ENCODE measurements around the gene S1PR5. TPM values are rescaled to one million over a fixed set of nuclear protein-coding genes. Genes with fewer than 3 reads are reported as not detected.

Gene S1PR5
- polyA plus RNA-seq, result 0.32 TPM in 1 of 2 replicates, not detected in the other

GRCh38 chr19:10517361-10517759 is at the start of gene S1PR5:
Gene S1PR5 (minus strand): TSS chr19:10517447. CDS start chr19:10515011, 2,436 bp downstream.

DNA sequence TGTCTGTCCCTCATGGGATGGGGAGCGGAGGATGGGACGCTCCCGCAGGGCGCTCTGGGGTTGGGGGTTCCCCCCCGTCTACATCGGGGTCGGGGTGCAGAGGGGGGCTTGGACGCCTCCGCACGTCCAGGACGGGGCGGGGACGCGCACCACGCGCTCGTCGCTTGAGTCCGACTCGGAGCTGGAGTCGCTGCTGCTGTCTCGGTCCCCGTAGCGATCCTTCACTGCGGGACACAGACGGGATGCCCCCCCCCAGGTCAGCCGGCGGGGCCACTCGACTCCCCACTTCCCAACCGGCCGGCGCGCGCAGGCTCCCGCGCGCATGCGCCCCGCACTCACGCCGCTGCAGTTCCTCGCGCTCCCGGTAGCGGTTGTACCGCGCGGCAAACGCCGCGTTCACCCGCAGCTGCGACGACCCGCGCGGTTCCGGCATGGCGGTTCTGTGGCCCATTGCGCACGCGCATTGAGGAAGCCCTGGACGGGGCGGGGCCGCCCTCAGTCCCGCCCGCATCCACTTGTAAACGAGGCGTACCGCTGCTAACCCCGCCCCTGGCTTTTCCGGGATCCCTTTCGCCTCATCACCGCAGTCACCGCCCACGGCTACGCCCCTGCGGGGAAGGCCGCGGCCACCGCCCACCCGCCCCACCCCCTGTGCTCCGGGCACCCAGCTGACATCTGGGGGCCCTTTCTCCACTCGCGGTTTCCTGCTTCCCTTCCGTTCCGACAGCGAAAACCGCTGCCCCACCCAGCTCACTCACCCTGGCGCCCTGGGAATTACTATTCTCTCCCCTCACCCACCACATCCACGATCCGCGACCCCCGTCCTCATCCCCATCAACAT is 48.5 kb upstream of the S1PR5 start, which contains the start of gene KRI1:
Gene KRI1 (minus strand): TSS at position 444 of the 841 bp plus-strand sequence. CDS start 11 bp downstream, at position 433.

DNA sequence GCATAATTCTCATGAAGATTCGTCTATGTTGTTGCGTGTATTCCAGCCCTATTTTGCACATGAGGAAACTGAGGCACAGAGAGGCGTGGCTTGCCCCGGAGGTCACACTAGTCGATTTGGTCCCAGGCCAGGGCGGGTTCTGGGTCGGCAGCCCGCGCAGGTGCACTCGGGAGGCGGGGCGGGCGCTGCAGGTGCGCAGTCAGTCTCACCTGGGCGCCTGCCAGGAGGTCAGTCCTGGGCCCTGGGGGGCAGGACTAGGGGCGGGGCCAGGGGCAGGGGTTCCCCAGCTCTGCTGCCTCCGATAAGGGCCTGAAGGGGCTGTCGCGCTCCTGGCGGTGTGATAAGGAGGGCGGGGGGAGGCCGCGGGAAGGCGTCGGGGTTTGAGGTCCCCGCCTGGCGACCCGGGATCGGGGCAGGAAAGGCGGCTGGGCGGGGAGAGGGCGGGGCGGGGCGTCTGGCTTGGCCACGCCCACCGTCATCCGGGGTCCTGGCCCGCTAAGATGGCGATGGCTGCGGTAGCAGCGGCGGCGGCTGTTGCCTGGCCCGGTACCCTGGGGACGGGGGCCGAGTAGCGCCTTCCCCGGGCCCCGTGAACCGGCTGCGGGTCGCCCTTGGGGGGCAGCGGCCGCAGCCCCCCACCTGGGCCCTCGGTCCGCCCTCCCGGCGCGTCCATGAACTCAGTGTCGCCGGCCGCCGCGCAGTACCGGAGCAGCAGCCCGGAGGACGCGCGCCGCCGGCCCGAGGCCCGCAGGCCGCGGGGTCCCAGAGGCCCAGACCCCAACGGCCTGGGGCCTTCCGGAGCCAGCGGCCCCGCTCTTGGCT is 26.4 kb upstream of the S1PR5 start, which contains the start of gene ATG4D:
Gene ATG4D (plus strand): TSS at position 485 of the 822 bp plus-strand sequence. CDS start 187 bp downstream, at position 672.

GRCh38 chr19:10503002-10503789 is 14.1 kb downstream of the S1PR5 start, which contains the start of gene KEAP1:
Gene KEAP1 (minus strand): TSS chr19:10503356. CDS start chr19:10500033, 3,323 bp downstream.

Other genes starting within 250 kb of the S1PR5 start
- not detected in 2 replicates for gene ICAM1, start 246.3 kb downstream of the S1PR5 start, polyA plus RNA-seq
- not detected in 2 replicates for gene ICAM4, start 230.5 kb downstream of the S1PR5 start, polyA plus RNA-seq
- gene ICAM5, start 227.5 kb downstream of the S1PR5 start, polyA plus RNA-seq, result 0.24 TPM in 1 of 2 replicates, not detected in the other
- not detected in 2 replicates for gene ZGLP1, start 207.6 kb downstream of the S1PR5 start, polyA plus RNA-seq
- 12.7 and 29.5 TPM in 2 replicates for gene FDX2, start 201.4 kb downstream of the S1PR5 start, polyA plus RNA-seq
- 0.13 TPM in 2 replicates for gene RAVER1, start 183.9 kb downstream of the S1PR5 start, polyA plus RNA-seq
- 2.8 TPM in 1 of 2 replicates, not detected in the other for gene ICAM3, start 177.8 kb downstream of the S1PR5 start, polyA plus RNA-seq
- 8.2 and 13.2 TPM in 2 replicates for gene TYK2, start 136.9 kb downstream of the S1PR5 start, polyA plus RNA-seq
- 16.1 and 22.6 TPM in 2 replicates for gene CDC37, start 113.9 kb downstream of the S1PR5 start, polyA plus RNA-seq
- gene PDE4A, start 96.9 kb downstream of the S1PR5 start, polyA plus RNA-seq, result 0.63 and 2.5 TPM in 2 replicates
- gene KEAP1, start 14.1 kb downstream of the S1PR5 start, polyA plus RNA-seq, result 11.3 and 23.4 TPM in 2 replicates
- 5.6 TPM in 1 of 2 replicates, not detected in the other for gene ATG4D, start 26.5 kb upstream of the S1PR5 start, polyA plus RNA-seq
- gene KRI1, start 48.6 kb upstream of the S1PR5 start, polyA plus RNA-seq, result 2.4 and 5.3 TPM in 2 replicates
- gene CDKN2D, start 51.5 kb upstream of the S1PR5 start, polyA plus RNA-seq, result 17.1 and 34.4 TPM in 2 replicates
- 2.5 TPM in 1 of 2 replicates, not detected in the other for gene AP1M2, start 69.9 kb upstream of the S1PR5 start, polyA plus RNA-seq
- gene SLC44A2, start 108.1 kb upstream of the S1PR5 start, polyA plus RNA-seq, result 7.4 and 12.4 TPM in 2 replicates
- 29.6 and 33.0 TPM in 2 replicates for gene ILF3, start 136.9 kb upstream of the S1PR5 start, polyA plus RNA-seq
- 2.2 and 3.9 TPM in 2 replicates for gene QTRT1, start 184.0 kb upstream of the S1PR5 start, polyA plus RNA-seq
- 0.52 and 0.94 TPM in 2 replicates for gene DNM2, start 200.6 kb upstream of the S1PR5 start, polyA plus RNA-seq